OCI-LY1 (cell line): Measurements from ENCODE around the gene ANXA6.

Experiments
- H2AFZ ChIP-seq: fragments of 200-600 bp; sonication (generic), shearing (Covaris generic); 2 replicates; pipeline ENCODE4 v1.6.0; 2014; ENCODE audit warnings: antibody characterized with exemption, mild to moderate bottlenecking, low read length
- H3F3A ChIP-seq: fragments of 200-600 bp; sonication (generic), shearing (Covaris generic); 2 replicates; pipeline ENCODE4 v1.6.0; 2014; ENCODE audit warnings: mild to moderate bottlenecking, antibody characterized with exemption, low read length, moderate library complexity; ENCODE audit not compliant: insufficient read depth
- H3K27ac ChIP-seq: fragments of 200-600 bp; sonication (generic); 2 replicates; pipeline ENCODE4 v1.5.1; 2014; ENCODE audit warnings: low read length, mixed run types, mild to moderate bottlenecking, low read depth; ENCODE audit not compliant: poor library complexity, severe bottlenecking
- H3K27me3 ChIP-seq: fragments of 200-600 bp; sonication (generic); 2 replicates; pipeline ENCODE4 v1.6.0; 2014; ENCODE audit warnings: antibody characterized with exemption, mild to moderate bottlenecking, low read length, moderate library complexity; ENCODE audit not compliant: insufficient read depth
- H3K36me3 ChIP-seq: fragments of 200-600 bp; sonication (generic); 2 replicates; pipeline ENCODE4 v1.6.1; 2014; ENCODE audit warnings: mild to moderate bottlenecking, antibody characterized with exemption, low read length, moderate library complexity, mixed read lengths; ENCODE audit not compliant: insufficient read depth
- H3K4me1 ChIP-seq: fragments of 200-600 bp; sonication (generic); 2 replicates; pipeline ENCODE4 v1.5.1; 2014; ENCODE audit warnings: mild to moderate bottlenecking, low read length, moderate library complexity; ENCODE audit not compliant: insufficient read depth, severe bottlenecking
- H3K4me2 ChIP-seq: fragments of 200-600 bp; sonication (generic), shearing (Covaris generic); 2 replicates; pipeline ENCODE4 v1.6.1; 2014; ENCODE audit warnings: low read length
- H3K4me3 ChIP-seq: fragments of 200-600 bp; sonication (generic); 2 replicates; pipeline ENCODE4 v1.5.1; 2014; ENCODE audit warnings: low read length, low read depth, mild to moderate bottlenecking, mixed read lengths; ENCODE audit not compliant: poor library complexity, severe bottlenecking
- H3K79me2 ChIP-seq: fragments of 200-600 bp; shearing (Covaris generic); 2 replicates; pipeline ENCODE4 v1.6.1; 2016; ENCODE audit warnings: mixed run types, low read length, mixed read lengths; ENCODE audit not compliant: insufficient read depth
- H3K9ac ChIP-seq: fragments of 200-600 bp; sonication (generic), shearing (Covaris generic); 2 replicates; pipeline ENCODE4 v1.6.1; 2014; ENCODE audit warnings: mild to moderate bottlenecking, low read length, mixed read lengths
- H3K9me2 ChIP-seq: fragments of 200-600 bp; sonication (generic), shearing (Covaris generic); 2 replicates; pipeline ENCODE4 v1.6.1; 2014; ENCODE audit warnings: low read depth, mild to moderate bottlenecking, low read length, mixed read lengths
- H3K9me3 ChIP-seq: fragments of 200-600 bp; shearing (Covaris generic); 2 replicates; pipeline ENCODE4 v1.6.1; 2014; ENCODE audit warnings: low read length, mixed read lengths
- H4K20me1 ChIP-seq: fragments of 200-600 bp; sonication (generic), shearing (Covaris generic); 2 replicates; pipeline ENCODE4 v1.6.0; 2016; ENCODE audit warnings: mild to moderate bottlenecking, low read length; ENCODE audit not compliant: insufficient read depth
- CTCF ChIP-seq: fragments of 200-600 bp; sonication (generic), shearing (Covaris generic); IDR thresholded peaks from 2 replicates; pipeline ENCODE4 v1.5.1; 2017; ENCODE audit warnings: mild to moderate bottlenecking, antibody characterized with exemption, low read length, moderate library complexity, mixed read lengths
- EZH2 ChIP-seq: fragments of 200-600 bp; sonication (generic), shearing (Covaris generic); IDR thresholded peaks from 2 replicates; pipeline ENCODE4 v1.8.0; 2017; ENCODE audit warnings: borderline replicate concordance, mixed run types, mild to moderate bottlenecking, antibody characterized with exemption, low read length, moderate library complexity, mixed read lengths

ANXA6 gene

GRCh38 chr5:151143645-151144044 is 13.9 kb downstream of the ANXA6 start:
- Histone ChIP-seq H3K36me3 (no peaks in the 10 kb centered on the region), H3K4me2 (no peak overlapping the region), H3K4me3 (no peak overlapping the region), H3K79me2 (no peaks in the 10 kb centered on the region), H3K27ac (no peak overlapping the region), H3K27me3 (no peaks in the 10 kb centered on the region; the same call in 1 of the 2 replicates), H3K9me2 (no peaks in the 10 kb centered on the region), H3K9ac (no peak overlapping the region), H4K20me1 (no peaks in the 10 kb centered on the region), H3K9me3 (no peaks in the 10 kb centered on the region), H3K4me1 (peaks cover 9% of the 10 kb centered on the region), H2AFZ (no peak overlapping the region), H3F3A (no peaks in the 10 kb centered on the region)
- TF ChIP-seq EZH2 (no peak), CTCF (no peak)

GRCh38 chr5:151142933-151143332 is 14.6 kb downstream of the ANXA6 start:
- H3K4me3 ChIP-seq, result no peak overlapping the region
- peaks cover 9% of the 10 kb centered on the region for H3K4me1 ChIP-seq
- no peak overlapping the region for H3K27ac ChIP-seq
- H4K20me1 ChIP-seq, result no peaks in the 10 kb centered on the region
- no peaks in the 10 kb centered on the region for H3K36me3 ChIP-seq
- no peak overlapping the region for H2AFZ ChIP-seq
- no peaks in the 10 kb centered on the region; the same call in 1 of the 2 replicates for H3K27me3 ChIP-seq
- no peak for TF ChIP-seq EZH2
- TF ChIP-seq CTCF, result no peak
- H3K4me2 ChIP-seq, result no peak overlapping the region
- H3K79me2 ChIP-seq, result no peaks in the 10 kb centered on the region
- no peaks in the 10 kb centered on the region for H3K9me3 ChIP-seq
- no peaks in the 10 kb centered on the region for H3F3A ChIP-seq
- no peaks in the 10 kb centered on the region for H3K9me2 ChIP-seq
- H3K9ac ChIP-seq, result no peak overlapping the region

- Histone ChIP-seq H3K9ac (no peak overlapping the region), H3K36me3 (no peaks in the 10 kb centered on the region), H3K4me1 (peaks cover 9% of the 10 kb centered on the region), H2AFZ (no peak overlapping the region), H4K20me1 (no peaks in the 10 kb centered on the region), H3K4me3 (no peak overlapping the region), H3K9me3 (no peaks in the 10 kb centered on the region), H3K79me2 (no peaks in the 10 kb centered on the region), H3K27ac (no peak overlapping the region), H3F3A (no peaks in the 10 kb centered on the region), H3K9me2 (no peaks in the 10 kb centered on the region), H3K4me2 (0 out of 2 replicates have a peak overlapping the region, but pooled peaks have one; percentile 3), H3K27me3 (no peaks in the 10 kb centered on the region; the same call in 1 of the 2 replicates)
- TF ChIP-seq CTCF, result no peak
- no peak for TF ChIP-seq EZH2
These were observed 16.0 kb downstream of the ANXA6 start for GRCh38 chr5:151141535-151141934.
